ENCODE data around the gene LONRF2.

Gene LONRF2

GRCh38 chr2:100299548-100299947 lies 22.8 kb downstream of the LONRF2 start:
- no peak for DNase-seq

- no peak for DNase-seq
Measured at GRCh38 chr2:100297511-100297910, 24.8 kb downstream of the LONRF2 start.

GRCh38 chr2:100294162-100294497 lies 28.2 kb downstream of the LONRF2 start:
- no peak for DNase-seq

GRCh38 chr2:100293341-100294161 lies 28.8 kb downstream of the LONRF2 start:
- DNase-seq: no peak

- DNase-seq: no peak
Measured at GRCh38 chr2:100292022-100292580, 30.2 kb downstream of the LONRF2 start.

- DNase-seq: no peak
Measured at GRCh38 chr2:100291152-100291970, 30.9 kb downstream of the LONRF2 start.

GRCh38 chr2:100290718-100291151 lies 31.6 kb downstream of the LONRF2 start:
- no peak for DNase-seq

- DNase-seq: no peak
Measured at GRCh38 chr2:100289020-100289419, 33.3 kb downstream of the LONRF2 start.

- no peak for DNase-seq
Measured at GRCh38 chr2:100286318-100286717, 36.0 kb downstream of the LONRF2 start.

GRCh38 chr2:100285691-100286090 lies 36.6 kb downstream of the LONRF2 start:
- no peak for DNase-seq

- DNase-seq: no peak
Measured at GRCh38 chr2:100285011-100285410, 37.3 kb downstream of the LONRF2 start.

GRCh38 chr2:100283724-100284501 lies 38.4 kb downstream of the LONRF2 start:
- peak; percentile 50 for DNase-seq

- no peak for DNase-seq
Measured at GRCh38 chr2:100281521-100282438, 40.5 kb downstream of the LONRF2 start.

GRCh38 chr2:100279586-100280534 lies 42.4 kb downstream of the LONRF2 start:
- DNase-seq: no peak

GRCh38 chr2:100278986-100279385 lies 43.3 kb downstream of the LONRF2 start:
- DNase-seq: no peak

GRCh38 chr2:100278501-100278900 lies 43.8 kb downstream of the LONRF2 start:
- DNase-seq: no peak

GRCh38 chr2:100277540-100278207 lies 44.6 kb downstream of the LONRF2 start:
- DNase-seq: no peak

GRCh38 chr2:100276716-100277115 lies 45.6 kb downstream of the LONRF2 start:
- DNase-seq: no peak

GRCh38 chr2:100275200-100275589 lies 47.1 kb downstream of the LONRF2 start:
- DNase-seq: no peak

- no peak for DNase-seq
Measured at GRCh38 chr2:100274566-100275199, 47.6 kb downstream of the LONRF2 start.
